H1 (cell line): ENCODE measurements around the gene TRAF5. TPM values are rescaled to one million over a fixed set of nuclear protein-coding genes. Genes with fewer than 3 reads are reported as not detected.
A peak's percentile ranks its signal among the peaks of the same experiment; 100 is the strongest.

Experiments
- CHD1 ChIP-seq: IDR thresholded peaks from 2 replicates; pipeline ENCODE4 v1.6.1; 2012; ENCODE audit warnings: low read depth, low read length, improper control_type of control experiment
- CTCF ChIP-seq, 3 experiments: IDR thresholded peaks; 1 replicate in 2 of 3; 2 replicates in 1 of 3; pipeline versions ENCODE4 v1.5.1 to v1.6.1; 2011; ENCODE audit warnings: low read length in 3 of 3, mild to moderate bottlenecking in 3 of 3, inconsistent platforms in 2 of 3, low read depth in 1 of 3, moderate library complexity in 1 of 3; ENCODE audit not compliant: insufficient read depth in 1 of 3; ENCODE audit errors: control extremely low read depth in 1 of 3
- EP300 ChIP-seq, 2 experiments: IDR thresholded peaks; 1 replicate in 1 of 2; 2 replicates in 1 of 2; pipeline ENCODE4 v1.6.1; 2011 to 2012; ENCODE audit warnings: low read depth in 2 of 2, low read length in 2 of 2, mild to moderate bottlenecking in 2 of 2, borderline replicate concordance in 1 of 2, inconsistent platforms in 1 of 2, moderate library complexity in 1 of 2
- HDAC2 ChIP-seq, 2 experiments: fragments of 300-600 bp in 1 of 2; sonication (generic) in 1 of 2; IDR thresholded peaks; 2 replicates each; pipeline ENCODE4 v1.6.1; 2011 to 2012; ENCODE audit warnings: low read depth in 2 of 2, low read length in 2 of 2, mild to moderate bottlenecking in 2 of 2, moderate library complexity in 2 of 2, borderline replicate concordance in 1 of 2, inconsistent platforms in 1 of 2
- JUND ChIP-seq: IDR thresholded peaks from 2 replicates; pipeline ENCODE4 v1.6.1; 2011; ENCODE audit warnings: mild to moderate bottlenecking, improper control_type of control experiment, low read length
- NANOG ChIP-seq: IDR thresholded peaks from 2 replicates; pipeline ENCODE4 v1.6.1; 2011; ENCODE audit warnings: low read length, low read depth, mild to moderate bottlenecking, inconsistent platforms; ENCODE audit not compliant: insufficient read depth, poor library complexity, severe bottlenecking
- POU5F1 ChIP-seq: IDR thresholded peaks from 2 replicates; pipeline ENCODE4 v1.6.1; 2011; ENCODE audit warnings: low read depth, mild to moderate bottlenecking, low read length, moderate library complexity
- RAD21 ChIP-seq, 2 experiments: IDR thresholded peaks in 1 of 2; conservative IDR thresholded peaks in 1 of 2; 2 replicates each; pipeline ENCODE4 v1.6.1; 2011; ENCODE audit warnings: low read depth in 2 of 2, low read length in 2 of 2, improper control_type of control experiment in 1 of 2, inconsistent platforms in 1 of 2, mild to moderate bottlenecking in 1 of 2, moderate library complexity in 1 of 2
- SAP30 ChIP-seq: fragments of 300-600 bp; sonication (generic); IDR thresholded peaks from 2 replicates; pipeline ENCODE4 v1.7.1; 2012; ENCODE audit warnings: low read length, moderate library complexity, mild to moderate bottlenecking, inconsistent platforms; ENCODE audit not compliant: insufficient read depth, insufficient replicate concordance
- SIN3A ChIP-seq, 2 experiments: IDR thresholded peaks in 1 of 2; conservative IDR thresholded peaks in 1 of 2; 2 replicates each; pipeline ENCODE4 v1.6.1; 2011 to 2012; ENCODE audit warnings: low read length in 2 of 2, improper control_type of control experiment in 1 of 2, low read depth in 1 of 2, mild to moderate bottlenecking in 1 of 2
- SIRT6 ChIP-seq: IDR thresholded peaks from one replicate; pipeline ENCODE4 v1.7.1; 2012; ENCODE audit warnings: low read length, inconsistent platforms
- SP2 ChIP-seq: IDR thresholded peaks from 2 replicates; pipeline ENCODE4 v1.6.1; 2012; ENCODE audit warnings: mild to moderate bottlenecking, low read length, inconsistent platforms
- TAF1 ChIP-seq: IDR thresholded peaks from 2 replicates; pipeline ENCODE4 v1.6.1; 2011; ENCODE audit warnings: mild to moderate bottlenecking, low read depth, low read length
- TEAD4 ChIP-seq: IDR thresholded peaks from 2 replicates; pipeline ENCODE4 v1.6.1; 2012; ENCODE audit warnings: low read depth, low read length, inconsistent platforms, mixed read lengths
- YY1 ChIP-seq: IDR thresholded peaks from 2 replicates; pipeline ENCODE4 v1.6.1; 2011; ENCODE audit warnings: low read depth, mild to moderate bottlenecking, low read length
- ZNF274 ChIP-seq: IDR thresholded peaks from 2 replicates; pipeline ENCODE4 v1.7.0; 2012; ENCODE audit warnings: low read length, borderline replicate concordance; ENCODE audit errors: extremely low read depth
- polyA plus RNA-seq, 7 experiments: library from polyadenylated mRNA; depleted of rRNA in 3 of 7; stranded (reverse) in 5 of 7; unstranded in 2 of 7; fragments of >200 nt in 5 of 7; fragments of 200-250 nt in 2 of 7; gene quantifications; 1 replicate in 5 of 7; 2 replicates in 1 of 7; 4 replicates in 1 of 7; pipeline versions ENCODE4 v1.2.1 to v1.2.3, GENCODE V29; 2011 to 2013; ENCODE audit warnings: missing spikeins in 2 of 7, mixed read lengths in 2 of 7
- total RNA-seq: library from RNA; stranded (reverse); fragmentation: NEBNext Ultra II Directional; extraction: Animal tissue kit (Norgen Biotek cat#: 25700); gene quantifications from 2 replicates; pipeline ENCODE4 v1.2.1, GENCODE V29; 2021

TRAF5 gene
- total and polyA plus RNA-seq, 2 of the 8 experiments (the other 6 are each of a cell fraction or from before 2014, with no cell fraction given) = 13.0 to 17.1 TPM

- peak; percentile 24 for TF ChIP-seq NANOG
- TF ChIP-seq SAP30 = no peak
- no peak for TF ChIP-seq HDAC2 (IDR thresholded peaks at IDR 0.05; ENCODE audit: borderline replicate concordance in 1 of 2, low read depth in 2 of 2, low read length in 2 of 2)
- 0 out of 4 replicates have a peak, but pooled peaks of 1 of the 2 experiments have one; percentile 20 for TF ChIP-seq SIN3A (conservative IDR thresholded peaks at IDR 0.05 in 1 of 2, IDR thresholded peaks at IDR 0.05 in 1 of 2; ENCODE audit: low read depth in 1 of 2, low read length in 2 of 2)
- TF ChIP-seq JUND = no peak
- TF ChIP-seq YY1 = peak; percentile 93
- peak; percentile 91 for TF ChIP-seq TAF1
- no peak for TF ChIP-seq TEAD4
- TF ChIP-seq CTCF (IDR thresholded peaks at IDR 0.05; ENCODE audit: control extremely low read depth in 1 of 3, insufficient read depth in 1 of 3, low read depth in 1 of 3, low read length in 3 of 3) = peak in 1 of 3 experiments; percentile 18; a peak in 1 of 4 replicates
- no peak for TF ChIP-seq POU5F1
- no peak for TF ChIP-seq ZNF274
- no peak for TF ChIP-seq CHD1
- no peak for TF ChIP-seq SIRT6
- TF ChIP-seq RAD21 (IDR thresholded peaks at IDR 0.05 in 1 of 2, conservative IDR thresholded peaks at IDR 0.05 in 1 of 2; ENCODE audit: low read depth in 2 of 2, low read length in 2 of 2) = 0 out of 4 replicates have a peak, but pooled peaks of 1 of the 2 experiments have one; percentile 3
- no peak for TF ChIP-seq SP2
- TF ChIP-seq EP300 (IDR thresholded peaks at IDR 0.05; ENCODE audit: borderline replicate concordance in 1 of 2, low read depth in 2 of 2, low read length in 2 of 2) = no peak
These were observed 56.3 kb downstream of the TRAF5 start (continued) for GRCh38 chr1:211382714-211383480.
